Activated T-cell treated with anti-CD3 and anti-CD28 coated beads, Interleukin-2, amount 50 U/mL, for 4 hours (primary cell): ENCODE results near the gene ADARB1. TPM values are rescaled to one million over a fixed set of nuclear protein-coding genes. Genes with fewer than 3 reads are reported as not detected.
"Not testable (repeated sequence)": the region's sequence is repeated elsewhere in the genome, so short reads cannot be mapped to it uniquely, and the experiment has no call there.

Experiments used
- ATAC-seq, 2 donors: fragments of 200-7000 bp; cut with Tn5 transposase; one replicate each; pipeline ENCODE4 v1.10.0; 2021
- DNase-seq: peaks from one replicate; pipeline ENCODE4 v3.0.0-alpha.2; 2020
- H3K27me3 Mint-ChIP-seq: one replicate; pipeline ENCODE4 v1.8.0; 2021; ENCODE audit warnings: low read depth, mixed read lengths
- H3K36me3 Mint-ChIP-seq: one replicate; pipeline ENCODE4 v1.8.0; 2022; ENCODE audit warnings: mixed read lengths; ENCODE audit not compliant: insufficient read depth
- H3K4me1 Mint-ChIP-seq: one replicate; pipeline ENCODE4 v1.8.0; 2021; ENCODE audit warnings: low read depth, mixed read lengths
- H3K4me3 Mint-ChIP-seq: one replicate; pipeline ENCODE4 v1.8.0; 2021; ENCODE audit warnings: mild to moderate bottlenecking, moderate library complexity, mixed read lengths
- H3K9me3 Mint-ChIP-seq: one replicate; pipeline ENCODE4 v1.8.0; 2021; ENCODE audit warnings: mixed read lengths
- total RNA-seq, 3 donors: library from RNA; stranded (reverse); gene quantifications; one replicate each; pipeline ENCODE4 v1.2.1, GENCODE V29; 2021

ADARB1 gene
- total RNA-seq, 3 donors from 2014 or later = 28.1 to 32.9 (median 30.9) TPM

DNA sequence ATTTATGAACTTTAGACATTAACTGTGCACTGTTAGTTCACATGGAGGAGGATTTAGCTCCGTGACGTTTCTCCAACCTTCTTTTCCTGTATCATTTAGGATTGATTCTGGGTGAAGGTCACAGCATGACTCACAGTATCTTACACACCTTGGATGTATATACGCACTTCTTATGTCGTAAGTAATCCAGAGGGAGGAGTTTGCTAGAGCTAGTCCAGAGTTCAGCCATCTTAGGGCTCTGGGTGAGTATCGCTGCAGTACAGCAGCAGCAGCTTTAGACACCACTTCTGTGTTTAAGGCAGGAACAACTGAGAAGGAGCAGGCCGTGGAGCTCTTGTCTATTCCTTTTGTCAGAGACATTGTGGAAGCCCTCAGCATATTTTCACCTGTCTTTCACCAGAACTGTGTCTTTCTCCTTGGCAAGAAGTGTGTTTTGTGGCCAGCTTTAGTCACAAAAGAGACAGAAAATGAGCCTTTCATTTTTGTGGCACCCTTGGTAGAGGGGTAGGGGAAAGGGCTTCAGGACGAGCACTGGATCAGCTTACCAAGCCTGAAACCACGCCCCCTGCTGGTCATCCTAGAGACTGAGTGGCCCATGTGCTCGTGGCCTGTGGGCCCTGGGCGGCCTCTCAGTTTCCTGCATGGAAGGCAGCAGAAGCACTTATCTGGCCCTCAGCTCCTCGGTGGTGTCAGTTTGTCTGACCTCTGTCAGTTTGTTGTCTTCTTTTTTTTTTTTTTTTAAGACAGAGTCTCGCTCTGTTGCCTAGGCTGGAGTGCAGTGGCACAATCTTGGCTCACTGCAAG lies 64.0 kb downstream of the ADARB1 start:
- Mint-ChIP-seq H3K36me3 (peaks cover 12% of the 10 kb centered on the region), H3K4me3 (no peak overlapping the region), H3K9me3 (no peaks in the 10 kb centered on the region), H3K27me3 (no peaks in the 10 kb centered on the region), H3K4me1 (peaks cover 9% of the 10 kb centered on the region)
- DNase-seq (peak; percentile 74), ATAC-seq (peak; percentile 50 to 61)

DNA sequence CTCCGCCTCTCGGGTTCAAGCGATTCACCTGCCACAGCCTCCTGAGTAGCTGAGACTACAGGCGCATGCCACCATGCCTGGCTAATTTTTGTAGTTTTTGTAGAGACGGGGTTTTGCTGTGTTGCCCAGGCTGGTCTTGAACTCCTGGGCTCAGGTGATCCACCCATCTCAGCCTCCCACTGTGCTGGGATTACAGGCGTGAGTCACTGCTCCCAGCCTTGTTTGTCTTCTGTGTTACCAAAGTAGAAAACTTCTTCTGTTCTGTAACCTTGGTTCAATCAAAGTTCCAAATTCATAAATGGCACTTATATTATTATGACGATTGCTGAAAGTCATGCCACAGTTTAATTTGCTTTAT lies 64.6 kb downstream of the ADARB1 start:
- peaks cover 16% of the 10 kb centered on the region for H3K36me3 Mint-ChIP-seq
- not testable (repeated sequence) for H3K4me3 Mint-ChIP-seq, H3K27me3 Mint-ChIP-seq, H3K9me3 Mint-ChIP-seq, H3K4me1 Mint-ChIP-seq, ATAC-seq, DNase-seq

DNA sequence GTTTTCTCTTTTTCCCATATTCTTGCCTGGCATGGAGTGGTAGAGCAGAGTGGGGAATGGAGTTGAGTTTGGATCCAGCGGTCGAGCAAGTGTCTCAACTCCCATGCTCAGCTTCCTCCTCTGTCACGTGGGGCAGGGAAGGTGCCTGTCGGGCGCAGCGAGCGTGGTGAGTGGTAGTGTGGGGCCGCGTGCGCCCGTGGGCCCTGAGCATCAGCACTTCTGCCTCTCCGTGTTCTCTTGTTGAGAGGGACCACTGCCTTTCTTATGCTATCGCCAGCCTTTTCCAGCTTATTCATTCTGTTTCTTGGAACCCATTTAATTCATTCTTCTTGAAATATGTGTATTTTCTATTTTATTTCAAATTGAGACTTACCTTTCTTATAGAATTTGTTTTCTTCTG lies 65.1 kb downstream of the ADARB1 start:
- no peaks in the 10 kb centered on the region for H3K27me3 Mint-ChIP-seq
- ATAC-seq (no peak), DNase-seq (no peak)
- H3K4me3 Mint-ChIP-seq = no peak overlapping the region
- H3K9me3 Mint-ChIP-seq = no peaks in the 10 kb centered on the region
- peaks cover 16% of the 10 kb centered on the region for H3K36me3 Mint-ChIP-seq
- H3K4me1 Mint-ChIP-seq = peaks cover 9% of the 10 kb centered on the region

DNA sequence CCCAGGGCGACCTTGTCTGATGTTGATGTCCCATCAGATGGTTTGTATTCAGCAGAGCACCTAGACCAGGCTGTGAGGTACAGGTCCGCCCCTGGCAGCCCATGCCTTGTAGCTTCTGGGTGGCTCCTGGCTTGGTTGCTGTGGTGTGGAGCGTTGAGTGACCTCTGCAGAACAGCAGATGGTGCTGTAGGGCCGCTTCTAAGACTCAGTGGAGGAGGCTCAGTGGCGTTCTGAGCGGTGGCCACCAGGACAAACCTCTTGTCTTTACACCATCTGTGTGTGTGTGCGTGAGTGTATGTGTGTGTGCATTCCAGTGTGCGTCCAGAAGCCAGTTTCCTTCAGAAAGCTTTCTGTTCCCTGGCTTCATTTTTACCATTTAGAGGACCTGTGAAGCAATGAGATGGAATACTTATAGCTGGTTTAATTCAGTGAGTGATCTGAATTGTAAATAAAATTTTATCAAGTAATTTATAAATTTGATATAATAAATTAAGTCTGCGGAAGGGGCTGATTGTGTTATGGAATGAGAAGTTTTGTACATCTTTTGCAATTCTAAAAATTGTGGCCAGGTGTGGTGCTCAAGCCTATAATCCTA lies 66.1 kb downstream of the ADARB1 start:
- peaks cover 9% of the 10 kb centered on the region for H3K4me1 Mint-ChIP-seq
- H3K27me3 Mint-ChIP-seq = no peaks in the 10 kb centered on the region
- H3K4me3 Mint-ChIP-seq = no peak overlapping the region
- DNase-seq (peak; percentile 24), ATAC-seq (peak; percentile 80 to 84)
- no peaks in the 10 kb centered on the region for H3K9me3 Mint-ChIP-seq
- H3K36me3 Mint-ChIP-seq = peaks cover 19% of the 10 kb centered on the region

DNA sequence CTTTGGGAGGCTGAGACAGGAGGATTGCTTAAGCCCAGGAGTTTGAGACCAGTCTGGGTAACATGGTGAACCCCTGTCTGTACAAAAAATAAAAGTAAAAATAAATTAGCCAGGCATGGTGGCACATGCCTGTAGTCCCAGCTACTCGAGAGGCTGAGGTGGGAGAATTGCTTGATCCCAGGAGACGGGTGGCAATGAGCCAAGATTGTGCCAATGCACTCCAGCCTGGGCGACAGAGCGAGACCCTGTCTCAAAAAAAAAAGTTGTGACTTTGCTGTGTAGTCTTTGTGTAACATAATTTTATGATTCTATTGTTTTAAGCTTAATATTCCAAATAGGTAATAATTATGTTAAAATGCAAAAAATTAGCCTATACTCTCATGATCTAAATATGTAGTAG lies 66.6 kb downstream of the ADARB1 start:
- DNase-seq, H3K27me3 Mint-ChIP-seq, H3K4me3 Mint-ChIP-seq, H3K9me3 Mint-ChIP-seq, ATAC-seq, H3K4me1 Mint-ChIP-seq: not testable (repeated sequence)
- H3K36me3 Mint-ChIP-seq = peaks cover 23% of the 10 kb centered on the region

DNA sequence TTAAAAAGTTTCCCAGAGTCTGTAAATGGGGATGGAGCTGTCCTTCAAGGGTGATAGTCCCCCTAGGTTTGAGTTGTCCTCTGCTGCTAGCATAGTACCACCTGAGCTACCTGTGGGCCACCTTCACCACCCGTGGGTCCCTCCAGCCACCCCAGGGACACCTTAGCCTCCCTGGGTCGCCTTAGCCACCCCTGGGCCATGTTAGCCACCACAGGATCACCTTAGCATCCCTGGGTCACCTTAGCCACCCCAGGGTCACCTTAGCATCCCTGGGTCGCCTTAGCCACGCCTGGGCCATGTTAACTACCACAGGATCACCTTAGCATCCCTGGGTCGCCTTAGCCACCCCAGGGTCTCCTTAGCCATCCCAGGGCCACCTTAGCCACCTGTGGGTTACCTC lies 67.1 kb downstream of the ADARB1 start:
- no peak overlapping the region for H3K4me3 Mint-ChIP-seq
- DNase-seq (no peak), ATAC-seq (no peak)
- H3K4me1 Mint-ChIP-seq = peaks cover 9% of the 10 kb centered on the region
- H3K36me3 Mint-ChIP-seq = peaks cover 26% of the 10 kb centered on the region
- H3K9me3 Mint-ChIP-seq = no peaks in the 10 kb centered on the region
- no peaks in the 10 kb centered on the region for H3K27me3 Mint-ChIP-seq

DNA sequence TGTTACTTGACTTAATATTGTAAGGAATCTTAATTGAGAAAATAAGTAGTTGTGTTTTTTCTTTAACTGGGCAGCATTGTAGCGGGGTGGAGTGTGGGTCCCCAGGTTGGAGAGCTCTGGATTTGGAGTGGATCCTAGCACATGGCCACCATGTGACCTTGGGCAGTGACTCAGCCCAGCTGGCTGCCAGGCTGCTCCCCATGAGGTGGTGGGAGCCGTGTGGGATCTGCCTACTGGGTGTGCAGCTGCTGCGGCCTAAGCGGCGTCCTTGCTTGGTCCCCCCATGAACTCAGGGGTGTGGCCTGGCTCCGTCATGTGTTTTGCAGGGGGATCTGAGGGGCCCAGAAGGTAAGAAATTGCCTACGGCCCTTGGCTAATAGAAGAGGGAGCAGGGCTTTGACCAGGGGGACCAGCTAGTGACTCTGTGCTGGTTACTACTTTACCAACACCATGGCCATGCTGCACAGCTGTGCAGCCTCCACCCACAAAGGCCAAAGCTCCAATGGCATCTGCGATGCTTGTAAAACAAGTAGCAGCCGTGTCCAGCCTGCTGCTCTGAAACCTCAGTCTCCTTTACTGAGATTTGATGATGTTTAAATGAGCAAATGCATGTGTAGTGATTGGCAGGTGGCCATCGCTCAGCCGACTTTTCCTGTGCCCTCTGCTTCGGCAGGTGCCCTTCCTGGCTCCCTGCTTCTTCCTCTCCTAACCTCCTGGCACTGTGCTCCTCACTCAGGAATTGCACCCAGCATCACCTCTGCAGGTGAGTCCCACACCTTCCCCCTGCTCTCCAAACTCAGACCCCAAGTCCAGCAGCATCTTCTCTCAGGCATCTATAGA lies 68.3 kb downstream of the ADARB1 start:
- peaks cover 2% of the 10 kb centered on the region for H3K4me1 Mint-ChIP-seq
- no peaks in the 10 kb centered on the region for H3K9me3 Mint-ChIP-seq
- no peak for ATAC-seq
- peaks cover 26% of the 10 kb centered on the region for H3K36me3 Mint-ChIP-seq
- H3K4me3 Mint-ChIP-seq = no peak overlapping the region
- DNase-seq = no peak
- H3K27me3 Mint-ChIP-seq = no peaks in the 10 kb centered on the region

DNA sequence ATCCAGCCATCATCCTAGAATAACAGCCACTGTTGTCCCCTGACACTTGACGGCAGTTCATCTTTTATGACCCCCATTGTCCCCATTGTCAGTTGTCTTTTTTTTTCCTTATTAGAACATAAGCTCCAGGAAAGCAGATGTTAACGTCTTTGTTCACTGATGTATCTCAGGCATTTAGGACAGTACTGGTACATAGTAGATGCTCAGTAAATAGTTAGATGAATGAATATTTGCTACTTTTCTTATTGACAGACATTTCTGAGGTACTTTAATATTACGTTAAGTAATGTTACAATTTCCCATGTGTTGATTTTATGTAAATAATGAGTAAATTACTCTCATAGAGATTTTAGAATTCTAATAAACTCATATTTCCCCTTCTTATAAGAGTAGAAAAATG lies 69.5 kb downstream of the ADARB1 start:
- ATAC-seq (no peak), DNase-seq (no peak)
- Mint-ChIP-seq H3K36me3 (peaks cover 28% of the 10 kb centered on the region), H3K4me3 (no peak overlapping the region), H3K27me3 (no peaks in the 10 kb centered on the region), H3K4me1 (peaks cover 2% of the 10 kb centered on the region), H3K9me3 (no peaks in the 10 kb centered on the region)

DNA sequence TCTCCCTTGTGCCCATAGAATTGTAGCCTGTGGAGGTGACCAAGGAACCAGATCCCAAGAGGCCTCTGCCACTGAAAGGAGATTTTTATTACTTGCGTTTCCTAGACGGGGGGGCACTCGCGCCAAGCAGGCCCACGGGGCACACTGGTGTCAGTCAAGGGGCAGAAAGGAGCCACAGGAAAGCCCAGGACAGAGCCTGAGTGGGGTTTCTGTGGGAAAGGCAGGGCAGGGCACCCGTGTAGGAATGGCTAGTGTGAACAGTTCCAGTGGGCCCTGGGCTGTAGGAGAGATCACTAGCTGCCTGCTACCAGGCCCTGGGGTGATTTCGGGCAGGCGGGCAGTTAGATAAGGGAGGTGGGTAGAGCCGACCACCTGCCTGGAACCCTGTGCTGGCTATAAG lies 70.8 kb downstream of the ADARB1 start:
- DNase-seq (no peak), ATAC-seq (no peak)
- no peaks in the 10 kb centered on the region for H3K27me3 Mint-ChIP-seq
- H3K4me3 Mint-ChIP-seq = no peak overlapping the region
- H3K36me3 Mint-ChIP-seq = peaks cover 29% of the 10 kb centered on the region
- no peaks in the 10 kb centered on the region for H3K9me3 Mint-ChIP-seq
- peaks cover 2% of the 10 kb centered on the region for H3K4me1 Mint-ChIP-seq

DNA sequence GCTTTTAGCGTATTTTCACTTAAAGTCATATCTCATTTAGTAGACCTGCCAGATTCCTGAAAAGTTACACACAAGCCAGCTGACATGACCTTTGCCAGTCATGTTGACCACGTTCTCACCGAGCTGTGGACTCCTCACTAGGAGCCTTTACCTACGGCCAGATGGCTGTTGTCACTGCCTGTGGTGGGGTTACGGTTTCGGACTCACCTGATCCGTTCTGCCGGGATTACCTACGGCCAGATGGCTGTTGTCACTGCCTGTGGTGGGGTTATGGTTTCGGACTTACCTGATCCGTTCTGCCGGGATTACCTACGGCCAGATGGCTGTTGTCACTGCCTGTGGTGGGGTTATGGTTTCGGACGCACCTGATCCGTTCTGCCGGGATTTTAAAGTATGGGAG lies 71.5 kb downstream of the ADARB1 start:
- not testable (repeated sequence) for ATAC-seq, H3K4me1 Mint-ChIP-seq, H3K4me3 Mint-ChIP-seq, H3K27me3 Mint-ChIP-seq, H3K9me3 Mint-ChIP-seq, DNase-seq
- H3K36me3 Mint-ChIP-seq = peaks cover 25% of the 10 kb centered on the region

DNA sequence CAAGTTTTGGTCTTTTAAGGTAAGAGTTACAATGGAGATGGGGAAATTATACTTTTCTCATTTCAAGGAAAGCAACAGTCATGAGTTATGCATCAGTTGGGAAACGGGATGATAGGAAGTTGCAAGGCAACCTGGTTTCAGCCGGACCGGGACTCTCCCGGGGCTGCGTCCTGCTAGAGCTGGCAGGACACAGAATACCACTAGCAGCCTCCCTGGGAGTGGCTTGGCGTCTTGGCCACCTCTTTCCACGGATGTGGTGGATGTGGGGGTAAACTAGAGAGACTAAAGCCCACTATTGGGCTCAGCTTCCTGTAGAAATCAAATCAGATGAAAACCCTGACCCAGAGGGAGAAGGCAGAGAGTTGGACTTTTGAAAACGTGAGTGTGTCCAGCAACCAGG lies 71.9 kb downstream of the ADARB1 start:
- Mint-ChIP-seq H3K27me3 (no peaks in the 10 kb centered on the region), H3K9me3 (no peaks in the 10 kb centered on the region), H3K4me1 (peaks cover 2% of the 10 kb centered on the region), H3K4me3 (no peak overlapping the region), H3K36me3 (peaks cover 25% of the 10 kb centered on the region)
- ATAC-seq (no peak), DNase-seq (no peak)

DNA sequence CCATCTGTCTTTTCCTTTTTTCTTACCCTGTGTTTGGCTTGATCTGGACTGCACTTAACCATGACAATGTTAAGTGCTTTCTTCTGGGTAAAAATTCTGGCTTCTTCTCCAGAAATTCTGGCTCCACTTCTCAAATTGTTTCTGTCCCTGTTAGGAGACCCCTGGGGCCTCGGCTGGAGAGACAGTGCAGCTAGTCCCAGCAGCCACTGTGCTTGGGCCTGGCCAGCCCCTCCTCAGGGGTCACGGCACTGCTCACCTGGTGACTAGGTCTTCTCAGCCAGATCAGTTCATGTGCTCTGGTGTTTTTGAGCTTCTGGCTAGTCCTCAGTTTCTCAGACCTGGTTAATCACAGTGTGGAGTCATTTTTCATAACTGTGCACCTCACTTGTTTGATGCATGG lies 72.4 kb downstream of the ADARB1 start:
- DNase-seq (no peak), ATAC-seq (no peak)
- Mint-ChIP-seq H3K36me3 (peaks cover 25% of the 10 kb centered on the region), H3K4me1 (peaks cover 5% of the 10 kb centered on the region), H3K9me3 (no peaks in the 10 kb centered on the region), H3K27me3 (no peaks in the 10 kb centered on the region), H3K4me3 (no peak overlapping the region)

DNA sequence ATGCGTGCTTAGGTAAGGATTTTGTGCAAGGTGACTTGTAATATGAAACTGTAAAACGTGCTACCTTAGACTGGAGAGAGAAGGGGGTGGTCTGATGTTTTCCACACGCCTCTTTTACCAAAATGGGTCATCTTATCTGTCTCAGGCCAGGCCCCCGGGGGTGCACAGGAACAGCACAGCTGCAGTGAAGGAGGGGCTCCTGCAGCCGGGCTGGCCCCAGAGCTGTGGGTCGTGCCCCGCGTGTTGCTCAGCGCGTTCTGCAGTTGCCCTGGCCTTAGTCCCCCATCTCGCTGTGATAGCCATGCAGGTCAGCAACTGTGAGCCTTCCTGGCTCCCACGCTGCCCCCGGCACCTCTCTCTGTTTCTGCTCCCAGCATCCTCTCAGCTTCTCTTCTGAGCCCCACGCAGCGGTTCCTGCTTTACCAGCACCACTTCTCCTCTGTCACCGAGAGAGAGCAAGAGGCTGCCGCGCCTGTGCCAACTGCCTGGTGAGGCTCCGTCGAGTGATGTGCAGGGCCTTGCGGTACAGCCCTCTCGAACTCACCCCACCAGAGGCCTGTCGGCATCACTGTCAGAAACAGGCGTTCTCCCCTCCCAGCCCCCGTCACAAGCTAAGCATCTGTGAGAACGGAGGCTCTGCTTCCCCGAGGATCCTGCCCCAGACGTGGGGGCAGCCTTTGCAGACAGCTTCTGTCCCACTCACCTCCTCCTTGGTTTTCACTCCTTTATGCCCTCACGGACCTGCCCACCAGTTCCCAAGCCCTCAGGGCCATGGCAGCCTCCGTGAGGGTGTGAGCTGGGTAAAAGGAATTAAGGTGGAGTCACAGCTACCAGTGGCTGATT lies 73.3 kb downstream of the ADARB1 start:
- peaks cover 25% of the 10 kb centered on the region for H3K36me3 Mint-ChIP-seq
- ATAC-seq = no peak

More for the DNA sequence above, 73.3 kb downstream of the ADARB1 start:
- no peak for DNase-seq
- peaks cover 14% of the 10 kb centered on the region for H3K4me1 Mint-ChIP-seq
- no peaks in the 10 kb centered on the region for H3K9me3 Mint-ChIP-seq
- no peak overlapping the region for H3K4me3 Mint-ChIP-seq
- no peaks in the 10 kb centered on the region for H3K27me3 Mint-ChIP-seq
